Fibroblast of lung (primary cell): ENCODE results near the gene POLR1H. TPM values are rescaled to one million over a fixed set of nuclear protein-coding genes. Genes with fewer than 3 reads are reported as not detected.

Experiments
- DNase-seq, 2 donors: peaks; one replicate each; pipeline versions ENCODE4 v3.0.0 to v3.0.0-alpha.2; 2010; ENCODE audit warnings: low read depth in 2 of 2
- H2AFZ ChIP-seq: 2 replicates; pipeline ENCODE4 v1.5.1; 2012; ENCODE audit warnings: low read length, control low read depth, inconsistent platforms
- H3K27ac ChIP-seq: 2 replicates; pipeline ENCODE4 v1.5.1; 2011; ENCODE audit warnings: low read length, control low read depth; ENCODE audit not compliant: insufficient read depth
- H3K27me3 ChIP-seq: 2 replicates; pipeline ENCODE4 v1.5.1; 2011; ENCODE audit warnings: mild to moderate bottlenecking, low read length; ENCODE audit not compliant: control insufficient read depth, insufficient read depth
- H3K36me3 ChIP-seq: 2 replicates; pipeline ENCODE4 v1.5.1; 2011; ENCODE audit warnings: low read length; ENCODE audit not compliant: control insufficient read depth, insufficient read depth
- H3K4me1 ChIP-seq: 2 replicates; pipeline ENCODE4 v1.5.1; 2011; ENCODE audit warnings: low read length; ENCODE audit not compliant: control insufficient read depth, insufficient read depth; ENCODE audit errors: extremely low read depth
- H3K4me2 ChIP-seq: 2 replicates; pipeline ENCODE4 v1.5.1; 2011; ENCODE audit warnings: low read length, control low read depth; ENCODE audit not compliant: insufficient read depth; ENCODE audit errors: extremely low read depth
- H3K4me3 ChIP-seq, 4 experiments: fragments of 200-600 bp in 1 of 4; sonication (generic) in 1 of 4; replicated peaks in 1 of 4; 2 replicates each; pipeline ENCODE4 v1.5.1; 2011 to 2016; ENCODE audit warnings: low read length in 4 of 4, low read depth in 3 of 4, mild to moderate bottlenecking in 3 of 4, control low read depth in 2 of 4, inconsistent platforms in 1 of 4, mixed read lengths in 1 of 4; ENCODE audit not compliant: insufficient read depth in 1 of 4; ENCODE audit errors: control extremely low read depth in 1 of 4
- H3K79me2 ChIP-seq: 2 replicates; pipeline ENCODE4 v1.5.1; 2012; ENCODE audit warnings: mild to moderate bottlenecking, low read length, inconsistent platforms; ENCODE audit not compliant: control insufficient read depth, insufficient read depth
- H3K9ac ChIP-seq: 2 replicates; pipeline ENCODE4 v1.5.1; 2011; ENCODE audit warnings: mild to moderate bottlenecking, low read length, control low read depth; ENCODE audit not compliant: insufficient read depth
- H3K9me3 ChIP-seq: 2 replicates; pipeline ENCODE4 v1.5.1; 2012; ENCODE audit warnings: low read depth, low read length; ENCODE audit not compliant: control insufficient read depth, insufficient read depth
- H4K20me1 ChIP-seq: 2 replicates; pipeline ENCODE4 v1.5.1; 2011; ENCODE audit warnings: low read length; ENCODE audit not compliant: control insufficient read depth, insufficient read depth; ENCODE audit errors: extremely low read depth
- EZH2 ChIP-seq: IDR thresholded peaks from 2 replicates; pipeline ENCODE4 v1.5.1; 2012; ENCODE audit warnings: low read length, control low read depth, mild to moderate bottlenecking; ENCODE audit errors: missing control alignments
- polyA plus RNA-seq, 2 donors: library from polyadenylated mRNA; depleted of rRNA in 1 of 2; stranded (reverse) in 1 of 2; unstranded in 1 of 2; fragments of >200 nt; gene quantifications; 2 replicates each; pipeline ENCODE4 v1.2.1, GENCODE V29; 2011 to 2012; ENCODE audit warnings: missing spikeins in 1 of 2
- total RNA-seq: library from RNA; depleted of rRNA; stranded (reverse); fragments of >200 nt; gene quantifications from 2 replicates; pipeline ENCODE4 v1.2.1, GENCODE V29; 2014
- TF ChIP-seq, protein P1 (sequence below), 2 donors: IDR thresholded peaks in 1 of 2; conservative IDR thresholded peaks in 1 of 2; 1 replicate in 1 of 2; 2 replicates in 1 of 2; pipeline ENCODE4 v1.5.1; 2011 to 2012; ENCODE audit warnings: low read length in 2 of 2, control low read depth in 1 of 2, inconsistent platforms in 1 of 2, low read depth in 1 of 2, mild to moderate bottlenecking in 1 of 2

The POLR1H gene
- total and polyA plus RNA-seq, 2 donors (not counting 1 experiment from before 2014, with no cell fraction given), result 25.0 to 46.1 TPM

DNA sequence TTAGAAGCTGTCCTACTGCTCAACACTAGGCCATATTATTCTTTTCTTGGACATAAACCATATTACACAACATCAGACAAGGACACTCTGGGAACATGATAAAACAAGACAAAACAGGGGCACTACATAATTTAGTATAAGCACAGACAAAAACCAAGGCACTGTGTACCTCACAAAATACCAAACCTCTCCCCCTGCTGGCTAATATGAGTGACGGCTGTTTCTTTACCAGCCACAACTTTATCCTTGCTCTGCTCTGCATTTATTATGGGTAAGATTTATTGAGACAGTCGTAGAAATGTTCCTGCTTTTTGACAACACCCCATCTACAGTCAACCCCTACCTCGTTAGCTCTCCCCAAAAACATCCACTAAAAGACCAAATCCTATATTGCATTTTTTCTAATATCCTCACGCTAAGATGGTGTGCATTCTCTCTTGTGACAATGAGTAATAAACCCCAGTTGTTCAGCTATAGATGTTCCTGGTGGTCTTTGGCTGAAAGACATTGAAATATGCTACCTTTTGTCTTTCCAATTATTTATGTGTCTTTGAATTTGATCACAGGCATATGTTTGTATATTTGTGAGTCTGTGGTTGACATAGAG is 23.8 kb upstream of the POLR1H start:
- H3K36me3 ChIP-seq, result no peaks in the 10 kb centered on the region
- no peak overlapping the region for H2AFZ ChIP-seq
- DNase-seq, result peak; percentile 5 to 56
- H3K27ac ChIP-seq, result no peak overlapping the region
- H3K9ac ChIP-seq, result no peak overlapping the region
- no peaks in the 10 kb centered on the region for H3K79me2 ChIP-seq
- no peaks in the 10 kb centered on the region for H4K20me1 ChIP-seq
- H3K4me1 ChIP-seq, result no peaks in the 10 kb centered on the region
- H3K9me3 ChIP-seq, result no peaks in the 10 kb centered on the region
- no peak overlapping the region for H3K4me2 ChIP-seq
- no peak overlapping the region for H3K4me3 ChIP-seq
- TF ChIP-seq, protein P1, sequence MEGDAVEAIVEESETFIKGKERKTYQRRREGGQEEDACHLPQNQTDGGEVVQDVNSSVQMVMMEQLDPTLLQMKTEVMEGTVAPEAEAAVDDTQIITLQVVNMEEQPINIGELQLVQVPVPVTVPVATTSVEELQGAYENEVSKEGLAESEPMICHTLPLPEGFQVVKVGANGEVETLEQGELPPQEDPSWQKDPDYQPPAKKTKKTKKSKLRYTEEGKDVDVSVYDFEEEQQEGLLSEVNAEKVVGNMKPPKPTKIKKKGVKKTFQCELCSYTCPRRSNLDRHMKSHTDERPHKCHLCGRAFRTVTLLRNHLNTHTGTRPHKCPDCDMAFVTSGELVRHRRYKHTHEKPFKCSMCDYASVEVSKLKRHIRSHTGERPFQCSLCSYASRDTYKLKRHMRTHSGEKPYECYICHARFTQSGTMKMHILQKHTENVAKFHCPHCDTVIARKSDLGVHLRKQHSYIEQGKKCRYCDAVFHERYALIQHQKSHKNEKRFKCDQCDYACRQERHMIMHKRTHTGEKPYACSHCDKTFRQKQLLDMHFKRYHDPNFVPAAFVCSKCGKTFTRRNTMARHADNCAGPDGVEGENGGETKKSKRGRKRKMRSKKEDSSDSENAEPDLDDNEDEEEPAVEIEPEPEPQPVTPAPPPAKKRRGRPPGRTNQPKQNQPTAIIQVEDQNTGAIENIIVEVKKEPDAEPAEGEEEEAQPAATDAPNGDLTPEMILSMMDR (conservative IDR thresholded peaks at IDR 0.05 in 1 of 2, IDR thresholded peaks at IDR 0.05 in 1 of 2; ENCODE audit: low read depth in 1 of 2, low read length in 2 of 2), result peak; percentile 45 to 70
- TF ChIP-seq EZH2, result no peak
- H3K27me3 ChIP-seq, result no peaks in the 10 kb centered on the region

DNA sequence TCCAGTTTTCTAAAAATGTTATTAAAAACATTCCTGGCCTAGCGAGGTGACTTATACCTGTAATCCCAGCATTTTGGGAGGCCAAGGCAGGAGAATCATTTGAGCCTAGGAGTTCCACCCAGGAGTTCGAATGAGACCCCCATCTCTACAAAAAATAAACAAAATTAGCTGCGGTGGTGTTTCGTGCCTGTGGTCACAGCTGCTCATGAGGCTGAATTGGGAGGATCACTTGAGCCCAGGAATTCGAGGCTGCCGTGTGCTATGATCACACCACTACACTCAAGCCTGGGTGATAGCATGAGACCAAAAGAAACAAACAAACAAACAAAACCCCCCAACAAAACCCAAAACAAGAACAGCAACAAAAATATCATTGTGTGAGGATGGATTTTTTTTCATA is 19.8 kb upstream of the POLR1H start:
- peaks cover 2% of the 10 kb centered on the region for H3K4me1 ChIP-seq
- H3K36me3 ChIP-seq, result no peaks in the 10 kb centered on the region
- no peak overlapping the region for H3K9ac ChIP-seq
- no peaks in the 10 kb centered on the region for H3K9me3 ChIP-seq
- no peaks in the 10 kb centered on the region for H3K27me3 ChIP-seq
- H3K79me2 ChIP-seq, result no peaks in the 10 kb centered on the region
- H3K4me3 ChIP-seq, result no peak overlapping the region
- TF ChIP-seq EZH2, result no peak
- TF ChIP-seq, protein P1 (conservative IDR thresholded peaks at IDR 0.05 in 1 of 2, IDR thresholded peaks at IDR 0.05 in 1 of 2; ENCODE audit: low read depth in 1 of 2, low read length in 2 of 2), result no peak
- H2AFZ ChIP-seq, result no peak overlapping the region
- H3K27ac ChIP-seq, result no peak overlapping the region
- H3K4me2 ChIP-seq, result no peak overlapping the region
- DNase-seq, result no peak
- H4K20me1 ChIP-seq, result no peaks in the 10 kb centered on the region

DNA sequence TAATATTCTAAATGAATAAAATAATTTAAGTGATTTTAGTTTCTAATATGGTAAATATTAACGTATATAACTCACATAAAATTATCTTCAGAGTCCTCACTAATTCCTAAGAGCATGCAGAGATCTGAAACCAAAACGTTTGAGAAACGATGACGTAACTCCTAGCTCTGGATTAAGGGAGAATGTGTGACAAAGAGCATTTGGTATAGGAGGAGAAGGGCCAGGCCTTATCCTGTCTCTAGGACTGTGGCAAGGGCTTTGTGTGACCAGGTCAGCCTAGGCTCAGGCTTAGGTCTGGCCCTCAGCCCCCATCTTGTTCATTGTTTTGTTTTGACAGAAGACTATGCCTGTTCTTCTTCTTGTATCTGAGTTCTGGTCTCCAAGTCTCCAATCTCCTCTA is 19.2 kb upstream of the POLR1H start:
- TF ChIP-seq, protein P1 (conservative IDR thresholded peaks at IDR 0.05 in 1 of 2, IDR thresholded peaks at IDR 0.05 in 1 of 2; ENCODE audit: low read depth in 1 of 2, low read length in 2 of 2), result no peak
- no peak for TF ChIP-seq EZH2
- H3K36me3 ChIP-seq, result no peaks in the 10 kb centered on the region
- no peaks in the 10 kb centered on the region for H4K20me1 ChIP-seq
- no peak overlapping the region for H3K4me2 ChIP-seq
- no peak overlapping the region for H3K27ac ChIP-seq
- H2AFZ ChIP-seq, result no peak overlapping the region
- H3K4me3 ChIP-seq, result no peak overlapping the region
- H3K79me2 ChIP-seq, result no peaks in the 10 kb centered on the region
- no peaks in the 10 kb centered on the region for H3K27me3 ChIP-seq
- H3K9me3 ChIP-seq, result no peaks in the 10 kb centered on the region
- H3K4me1 ChIP-seq, result peaks cover 2% of the 10 kb centered on the region
- peak in 1 of 2 donors; percentile 11 for DNase-seq
- no peak overlapping the region for H3K9ac ChIP-seq
